ENCODE data around the gene SFT2D3. TPM values are rescaled to one million over a fixed set of nuclear protein-coding genes. Genes with fewer than 3 reads are reported as not detected.

Gene SFT2D3
- total RNA-seq = 4.5 and 5.9 TPM in 2 replicates

GRCh38 chr2:127701193-127701650, at the start of gene SFT2D3:
SFT2D3 (plus strand) TSS chr2:127701497; CDS start chr2:127701529, 32 bp downstream.
- DNase-seq (ENCODE audit: low spot score) = peak; percentile 93
- intact Hi-C loops (cut with micrococcal nuclease) = loop anchor here (1.0 to 10.0 kb wide), 5 partner anchors 41 to 394 kb away; partner anchors contain the start of genes IWS1, UGGT1 and WDR33
- Mint-ChIP-seq H3K9me3 (no peaks in the 10 kb centered on the region), H3K36me3 (ENCODE audit: low read depth) (peaks cover 36% of the 10 kb centered on the region), H3K4me1 (ENCODE audit: low read depth) (peaks cover 29% of the 10 kb centered on the region), H3K27me3 (ENCODE audit: low read depth) (no peaks in the 10 kb centered on the region), H3K4me3 (ENCODE audit: low read depth) (peak within 1 kb of the TSS; percentile 89), H3K27ac (peak within 1 kb of the TSS; percentile 95)

GRCh38 chr2:127651971-127652550, 49.2 kb upstream of the SFT2D3 start:
- DNase-seq (ENCODE audit: low spot score) = no peak
- H3K4me3 Mint-ChIP-seq (ENCODE audit: low read depth) = no peak overlapping the region
- no peaks in the 10 kb centered on the region for H3K36me3 Mint-ChIP-seq (ENCODE audit: low read depth)
- H3K27ac Mint-ChIP-seq = no peak overlapping the region
- no peaks in the 10 kb centered on the region for H3K9me3 Mint-ChIP-seq
- intact Hi-C loops (cut with micrococcal nuclease) = no loop called here
- peaks cover 3% of the 10 kb centered on the region for H3K4me1 Mint-ChIP-seq (ENCODE audit: low read depth)
- no peaks in the 10 kb centered on the region for H3K27me3 Mint-ChIP-seq (ENCODE audit: low read depth)

- no peak for DNase-seq (ENCODE audit: low spot score)
- Mint-ChIP-seq H3K4me1 (ENCODE audit: low read depth) (peaks cover 3% of the 10 kb centered on the region), H3K9me3 (no peaks in the 10 kb centered on the region), H3K4me3 (ENCODE audit: low read depth) (no peak overlapping the region), H3K27ac (no peak overlapping the region), H3K36me3 (ENCODE audit: low read depth) (no peaks in the 10 kb centered on the region), H3K27me3 (ENCODE audit: low read depth) (no peaks in the 10 kb centered on the region)
- intact Hi-C loops (cut with micrococcal nuclease) = no loop called here
Observed at GRCh38 chr2:127652786-127653357, 48.4 kb upstream of the SFT2D3 start.

- intact Hi-C loops (cut with micrococcal nuclease) = no loop called here
- H3K36me3 Mint-ChIP-seq (ENCODE audit: low read depth) = no peaks in the 10 kb centered on the region
Observed at GRCh38 chr2:127653421-127654083, 47.7 kb upstream of the SFT2D3 start.

GRCh38 chr2:127654084-127654837, 47.0 kb upstream of the SFT2D3 start:
- DNase-seq (ENCODE audit: low spot score) = no peak
- H3K36me3 Mint-ChIP-seq (ENCODE audit: low read depth) = no peaks in the 10 kb centered on the region
- no peak overlapping the region for H3K4me3 Mint-ChIP-seq (ENCODE audit: low read depth)
- no peak overlapping the region for H3K27ac Mint-ChIP-seq
- no peaks in the 10 kb centered on the region for H3K27me3 Mint-ChIP-seq (ENCODE audit: low read depth)
- intact Hi-C loops (cut with micrococcal nuclease) = no loop called here
- H3K9me3 Mint-ChIP-seq = no peaks in the 10 kb centered on the region
- peaks cover 3% of the 10 kb centered on the region for H3K4me1 Mint-ChIP-seq (ENCODE audit: low read depth)

More at GRCh38 chr2:127653421-127654083, 47.7 kb upstream of the SFT2D3 start:
- DNase-seq (ENCODE audit: low spot score) = no peak
- no peaks in the 10 kb centered on the region for H3K27me3 Mint-ChIP-seq (ENCODE audit: low read depth)
- H3K27ac Mint-ChIP-seq = no peak overlapping the region
- no peak overlapping the region for H3K4me3 Mint-ChIP-seq (ENCODE audit: low read depth)
- H3K4me1 Mint-ChIP-seq (ENCODE audit: low read depth) = peaks cover 3% of the 10 kb centered on the region
- no peaks in the 10 kb centered on the region for H3K9me3 Mint-ChIP-seq

- Mint-ChIP-seq H3K9me3 (no peaks in the 10 kb centered on the region), H3K4me3 (ENCODE audit: low read depth) (no peak overlapping the region), H3K27ac (no peak overlapping the region), H3K36me3 (ENCODE audit: low read depth) (no peaks in the 10 kb centered on the region), H3K27me3 (ENCODE audit: low read depth) (peaks cover under 1% of the 10 kb centered on the region), H3K4me1 (ENCODE audit: low read depth) (peaks cover 1% of the 10 kb centered on the region)
- no peak for DNase-seq (ENCODE audit: low spot score)
- intact Hi-C loops (cut with micrococcal nuclease) = no loop called here
Observed at GRCh38 chr2:127654838-127655175, 46.5 kb upstream of the SFT2D3 start.

- Mint-ChIP-seq H3K36me3 (ENCODE audit: low read depth) (no peaks in the 10 kb centered on the region), H3K9me3 (no peaks in the 10 kb centered on the region)
- intact Hi-C loops (cut with micrococcal nuclease) = no loop called here
Observed at GRCh38 chr2:127655209-127656073, 45.9 kb upstream of the SFT2D3 start.

GRCh38 chr2:127656569-127657231, 44.6 kb upstream of the SFT2D3 start:
- Mint-ChIP-seq H3K4me1 (ENCODE audit: low read depth) (peaks cover 3% of the 10 kb centered on the region), H3K27me3 (ENCODE audit: low read depth) (peaks cover 8% of the 10 kb centered on the region), H3K9me3 (no peaks in the 10 kb centered on the region), H3K4me3 (ENCODE audit: low read depth) (no peak overlapping the region), H3K36me3 (ENCODE audit: low read depth) (no peaks in the 10 kb centered on the region), H3K27ac (no peak overlapping the region)
- intact Hi-C loops (cut with micrococcal nuclease) = no loop called here
- DNase-seq (ENCODE audit: low spot score) = no peak

More at GRCh38 chr2:127655209-127656073, 45.9 kb upstream of the SFT2D3 start:
- peaks cover 3% of the 10 kb centered on the region for H3K4me1 Mint-ChIP-seq (ENCODE audit: low read depth)
- no peak for DNase-seq (ENCODE audit: low spot score)
- no peak overlapping the region for H3K27ac Mint-ChIP-seq
- H3K4me3 Mint-ChIP-seq (ENCODE audit: low read depth) = no peak overlapping the region
- peaks cover 1% of the 10 kb centered on the region for H3K27me3 Mint-ChIP-seq (ENCODE audit: low read depth)

GRCh38 chr2:127657232-127657595, 44.1 kb upstream of the SFT2D3 start:
- no peaks in the 10 kb centered on the region for H3K36me3 Mint-ChIP-seq (ENCODE audit: low read depth)
- no peak overlapping the region for H3K27ac Mint-ChIP-seq
- intact Hi-C loops (cut with micrococcal nuclease) = no loop called here
- H3K4me1 Mint-ChIP-seq (ENCODE audit: low read depth) = peaks cover 3% of the 10 kb centered on the region
- no peak overlapping the region for H3K4me3 Mint-ChIP-seq (ENCODE audit: low read depth)
- no peak for DNase-seq (ENCODE audit: low spot score)
- no peaks in the 10 kb centered on the region for H3K9me3 Mint-ChIP-seq
- H3K27me3 Mint-ChIP-seq (ENCODE audit: low read depth) = peaks cover 12% of the 10 kb centered on the region

GRCh38 chr2:127658146-127658545, 43.2 kb upstream of the SFT2D3 start:
- Mint-ChIP-seq H3K36me3 (ENCODE audit: low read depth) (no peaks in the 10 kb centered on the region), H3K27me3 (ENCODE audit: low read depth) (peaks cover 18% of the 10 kb centered on the region), H3K4me3 (ENCODE audit: low read depth) (no peak overlapping the region), H3K4me1 (ENCODE audit: low read depth) (peaks cover 3% of the 10 kb centered on the region), H3K9me3 (no peaks in the 10 kb centered on the region), H3K27ac (no peak overlapping the region)
- DNase-seq (ENCODE audit: low spot score) = no peak
- intact Hi-C loops (cut with micrococcal nuclease) = no loop called here

GRCh38 chr2:127658641-127659407, 42.5 kb upstream of the SFT2D3 start:
- no peak for DNase-seq (ENCODE audit: low spot score)
- no peaks in the 10 kb centered on the region for H3K36me3 Mint-ChIP-seq (ENCODE audit: low read depth)
- no peak overlapping the region for H3K27ac Mint-ChIP-seq
- intact Hi-C loops (cut with micrococcal nuclease) = no loop called here
- no peak overlapping the region for H3K4me3 Mint-ChIP-seq (ENCODE audit: low read depth)
- peaks cover 3% of the 10 kb centered on the region for H3K4me1 Mint-ChIP-seq (ENCODE audit: low read depth)
- peaks cover 25% of the 10 kb centered on the region for H3K27me3 Mint-ChIP-seq (ENCODE audit: low read depth)
- no peaks in the 10 kb centered on the region for H3K9me3 Mint-ChIP-seq
